Heart left ventricle (tissue), 16 donors: Measurements from ENCODE around the gene MT1X. TPM values are rescaled to one million over a fixed set of nuclear protein-coding genes. Genes with fewer than 3 reads are reported as not detected.

Experiments
- ATAC-seq, 4 donors: fragments of 200-7000 bp; cut with Tn5 transposase; one replicate each; pipeline ENCODE4 v1.9.1; 2020 to 2022; ENCODE audit warnings: moderate library complexity in 4 of 4, mild to moderate bottlenecking in 3 of 4, moderate number of reproducible peaks in 1 of 4
- DNase-seq, 5 donors: peaks; one replicate each; pipeline ENCODE4 v3.0.0-alpha.2; 2020
- H3K27ac ChIP-seq, 12 donors: fragments of 200-600 bp; sonication (generic) in 4 of 12; one replicate each; pipeline versions ENCODE4 v1.5.0 to v1.8.0; 2016 to 2022; ENCODE audit warnings: mild to moderate bottlenecking in 2 of 12
- H3K27me3 ChIP-seq, 9 donors: fragments of 200-600 bp; sonication (generic) in 2 of 9; one replicate each; pipeline versions ENCODE4 v1.5.1 to v1.8.0; 2016 to 2022; ENCODE audit warnings: mild to moderate bottlenecking in 3 of 9
- H3K36me3 ChIP-seq, 9 donors: fragments of 200-600 bp; sonication (generic) in 2 of 9; one replicate each; pipeline versions ENCODE4 v1.5.0 to v1.8.0; 2018 to 2022; ENCODE audit warnings: mild to moderate bottlenecking in 2 of 9
- H3K4me1 ChIP-seq, 12 donors: fragments of 200-600 bp; sonication (generic) in 4 of 12; one replicate each; pipeline versions ENCODE4 v1.5.0 to v1.8.0; 2016 to 2022; ENCODE audit warnings: mild to moderate bottlenecking in 3 of 12
- H3K4me3 ChIP-seq, 12 donors: fragments of 200-600 bp; sonication (generic) in 4 of 12; one replicate each; pipeline versions ENCODE4 v1.5.0 to v1.8.0; 2017 to 2022; ENCODE audit warnings: mild to moderate bottlenecking in 9 of 12, moderate library complexity in 4 of 12
- H3K9me3 ChIP-seq, 12 donors: fragments of 200-600 bp; sonication (generic) in 4 of 12; one replicate each; pipeline versions ENCODE4 v1.5.0 to v1.8.0; 2016 to 2022; ENCODE audit warnings: mild to moderate bottlenecking in 1 of 12
- CTCF ChIP-seq, 12 donors: fragments of 200-600 bp; sonication (generic) in 4 of 12; IDR thresholded peaks; one replicate each; pipeline versions ENCODE4 v1.5.0 to v1.8.0; 2018 to 2022; ENCODE audit warnings: antibody characterized with exemption in 12 of 12, mild to moderate bottlenecking in 5 of 12
- POLR2A ChIP-seq, 2 donors: fragments of 450-650 bp; IDR thresholded peaks; one replicate each; pipeline ENCODE4 v1.6.1; 2017; ENCODE audit warnings: antibody characterized with exemption in 2 of 2, mild to moderate bottlenecking in 2 of 2, moderate library complexity in 2 of 2
- WGBS, 4 donors: extraction: QIAGEN DNeasy Blood & Tissue Kit in 2 of 4; methylation state at CpG; one replicate each; pipeline versions ENCODE4 v1.1.5 to v1.1.7; 2013 to 2018; 5-methylcytosine and 5-hydroxymethylcytosine counted together
- intact Hi-C, 10 donors: fragments of 100-400 bp; cut with DNase I; formaldehyde crosslinking; loops; one replicate each; pipeline versions ENCODE4 v1.11.1 to v1.14.2; 2022
- polyA plus RNA-seq, 2 donors: library from polyadenylated mRNA; stranded (reverse); fragments of 200-250 nt; gene quantifications; one replicate each; pipeline ENCODE4 v1.2.3, GENCODE V29; 2013
- total RNA-seq, 9 donors: library from RNA; depleted of rRNA in 2 of 9; stranded (reverse); fragments of >200 nt in 2 of 9; fragmentation: NEBNext Ultra II Directional in 3 of 9; extraction: Animal tissue kit (Norgen Biotek cat#: 25700) in 3 of 9; gene quantifications; one replicate each; pipeline versions ENCODE4 v1.1.0 to v1.2.4, GENCODE V29; 2016 to 2023
- donor health status: ischemic (EF 13 %, LVEDD 7.1; RV severe dilation, severe dysfunction).
- donor health status: healthy with polysubstance abuse.
- donor health status: DM: no; HTN: yes; CAD: no.
- donor health status: DM: no; HTN: no; CAD: no.
- donor health status: ischemic (EF 25% LVEDD 6.9; RV normal size, moderate dysfunction).
- donor health status: ischemic (EF 25% LVEDD 5.7; RV mildly dilated, moderate dysfunction).
- donor health status: healthy.
- donor health status: DM: yes; HTN: yes; CAD: no.
- donor health status: ischemic (EF 35%, LVEDD 5.7; RV mildly dilated, moderate dysfunction).
- donor health status: nonischemic (EF 11% LVEDD 7.7; RV severe dilation, severe dysfunction).
- donor health status: DM: yes; HTN: yes; CAD: no.
- donor health status: PGD.
- donor health status: ischemic (EF 29% LVEDD 5.4; RV normal size, mild dysfunction).
- donor health status: nonischemic (EF 23%, LVEDD 6.1; RV moderate dilation, normal function).

The MT1X gene
- total and polyA plus RNA-seq, 11 donors = 20.6 to 918 (median 137) TPM

GRCh38 chr16:56690420-56691122, 8.3 kb downstream of the MT1X start:
- H3K36me3 ChIP-seq = no peaks in the 10 kb centered on the region
- WGBS, 4 donors = 63 to 84% (median 69%) methylated on average over 4 of the region's 4 CpGs
- intact Hi-C loops = no loop called here
- TF ChIP-seq CTCF (IDR thresholded peaks at IDR 0.05) (no peak), POLR2A (IDR thresholded peaks at IDR 0.05) (no peak)
- no peaks in the 10 kb centered on the region for H3K27me3 ChIP-seq
- no peak for DNase-seq
- peaks cover 0 to 8% (median 0%) of the 10 kb centered on the region in 12 donors for H3K4me1 ChIP-seq
- H3K27ac ChIP-seq = no peak overlapping the region
- H3K4me3 ChIP-seq = no peak overlapping the region
- ATAC-seq = no peak
- H3K9me3 ChIP-seq = peaks cover 0 to 9% (median 0%) of the 10 kb centered on the region in 12 donors

- intact Hi-C loops = no loop called here
- Histone ChIP-seq H3K36me3 (no peaks in the 10 kb centered on the region), H3K27me3 (no peaks in the 10 kb centered on the region), H3K4me1 (peaks cover 0 to 8% (median 0%) of the 10 kb centered on the region in 12 donors), H3K4me3 (no peak overlapping the region), H3K27ac (peak overlapping the region in 1 of 12 donors; percentile 16), H3K9me3 (peaks cover 0 to 3% (median 0%) of the 10 kb centered on the region in 12 donors)
- TF ChIP-seq CTCF (IDR thresholded peaks at IDR 0.05) = no peak
- no peak for TF ChIP-seq POLR2A (IDR thresholded peaks at IDR 0.05)
- WGBS, 4 donors = 30 to 43% (median 39%) methylated on average over 3 to 4 of the region's 4 CpGs
- ATAC-seq (peak; percentile 70 to 92 (median 86)), DNase-seq (peak in 2 of 5 donors; percentile 54 to 67)
Observed at GRCh38 chr16:56691885-56692284, 9.6 kb downstream of the MT1X start.

DNA sequence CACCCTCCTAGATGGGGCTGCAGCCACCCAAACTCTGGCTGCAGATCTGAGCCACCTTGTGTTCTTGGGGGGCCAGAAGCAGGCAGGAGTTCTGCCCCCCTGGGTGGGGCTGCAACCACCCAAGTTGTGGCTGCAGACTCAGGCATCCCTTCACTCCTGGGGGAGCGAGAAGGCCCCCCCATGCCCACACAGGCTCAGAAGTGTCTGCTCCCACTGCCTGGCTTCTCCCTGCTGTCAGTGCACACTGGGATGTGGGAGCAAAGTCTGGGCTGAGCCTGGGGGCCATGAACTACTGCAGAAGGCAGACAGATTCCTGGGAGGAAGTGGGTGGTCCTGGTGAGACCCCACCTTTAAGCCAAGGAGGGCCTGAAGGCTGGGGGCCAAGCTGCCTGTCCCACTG, 13.0 kb downstream of the MT1X start:
- DNase-seq (no peak), ATAC-seq (no peak)
- no peaks in the 10 kb centered on the region for H3K36me3 ChIP-seq
- H3K4me3 ChIP-seq = no peak overlapping the region
- H3K4me1 ChIP-seq = peaks cover 0 to 8% (median 0%) of the 10 kb centered on the region in 12 donors
- no peak overlapping the region for H3K27ac ChIP-seq
- H3K27me3 ChIP-seq = no peaks in the 10 kb centered on the region
- TF ChIP-seq POLR2A (IDR thresholded peaks at IDR 0.05) = no peak
- no peak for TF ChIP-seq CTCF (IDR thresholded peaks at IDR 0.05)
- H3K9me3 ChIP-seq = peaks cover 0 to 7% (median 0%) of the 10 kb centered on the region in 12 donors
- intact Hi-C loops = loop anchor here in 1 of 10 donors (5.0 kb wide), 1 partner anchor 93 kb away; no protein-coding TSS in a partner anchor
- WGBS, 4 donors = 66 to 76% (median 75%) methylated on average over 1 of the region's 1 CpG; no CpG with 5 or more reads in 1 of the 4 donors

GRCh38 chr16:56697456-56698155, 15.3 kb downstream of the MT1X start:
- peaks cover 0 to 7% (median 1%) of the 10 kb centered on the region in 12 donors for H3K4me1 ChIP-seq
- no peaks in the 10 kb centered on the region for H3K27me3 ChIP-seq
- H3K27ac ChIP-seq = no peak overlapping the region
- no peak for ATAC-seq
- 85 to 93% (median 91%) methylated on average over 4 to 5 of the region's 5 CpGs for WGBS, 4 donors
- no peak for DNase-seq
- intact Hi-C loops = loop anchor here in 1 of 10 donors (5.0 kb wide), 1 partner anchor 95 kb away; no protein-coding TSS in a partner anchor
- no peaks in the 10 kb centered on the region for H3K36me3 ChIP-seq
- TF ChIP-seq CTCF (IDR thresholded peaks at IDR 0.05) (no peak), POLR2A (IDR thresholded peaks at IDR 0.05) (no peak)
- peaks cover 0 to 7% (median 0%) of the 10 kb centered on the region in 12 donors for H3K9me3 ChIP-seq
- no peak overlapping the region for H3K4me3 ChIP-seq
